Activated CD8-positive, alpha-beta memory T cell treated with anti-CD3 and anti-CD28 coated beads for 4 hours (primary cell): Measurements from ENCODE around the gene RIOK2.

ENCODE experiments used
- DNase-seq, 2 donors: peaks; one replicate each; pipeline ENCODE4 v3.0.0-alpha.2; 2020; ENCODE audit warnings: low read depth in 2 of 2

The RIOK2 gene

GRCh38 chr5:97125125-97125683 is 57.8 kb downstream of the RIOK2 start:
- no peak for DNase-seq

DNA sequence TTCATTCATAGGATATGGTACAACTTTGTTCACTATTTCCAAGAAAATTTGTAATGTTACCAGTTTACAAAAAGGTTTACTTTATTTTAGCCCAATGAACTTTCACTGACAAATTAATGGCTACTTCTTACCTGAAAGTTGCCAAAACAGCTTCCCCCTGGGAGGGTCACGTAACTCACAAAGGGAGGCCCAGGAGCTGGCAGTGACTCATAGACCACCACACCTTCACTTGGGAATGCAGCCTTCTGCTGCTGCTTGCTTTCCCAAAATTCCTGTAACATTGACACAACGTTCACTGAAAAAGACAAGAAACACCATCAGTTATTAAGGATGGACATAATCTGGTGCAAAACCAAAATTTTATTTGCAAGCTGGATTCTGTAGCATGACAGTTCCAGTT is 58.7 kb downstream of the RIOK2 start:
- no peak for DNase-seq

DNA sequence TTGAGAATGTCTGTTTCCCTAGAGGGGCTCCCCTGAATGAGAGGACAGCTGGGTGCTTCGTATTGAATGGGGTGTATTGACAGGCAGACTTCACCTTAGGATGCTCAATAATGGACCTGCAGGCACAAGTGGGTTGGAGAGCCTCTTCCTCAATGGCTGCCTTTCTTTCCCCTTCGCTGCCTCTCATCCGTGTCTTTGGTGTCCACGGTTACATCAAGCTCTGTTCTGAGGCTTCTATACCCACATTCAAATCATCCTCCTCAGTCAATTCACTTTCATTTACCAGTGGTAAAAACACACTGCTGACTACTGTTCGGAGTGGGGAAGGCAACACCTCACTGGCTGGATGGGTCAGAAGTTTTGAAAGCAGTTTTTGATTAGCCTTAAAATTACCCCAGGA is 61.2 kb downstream of the RIOK2 start:
- DNase-seq = no peak

- no peak for DNase-seq
Measured at GRCh38 chr5:97120195-97120594, 62.9 kb downstream of the RIOK2 start.

DNA sequence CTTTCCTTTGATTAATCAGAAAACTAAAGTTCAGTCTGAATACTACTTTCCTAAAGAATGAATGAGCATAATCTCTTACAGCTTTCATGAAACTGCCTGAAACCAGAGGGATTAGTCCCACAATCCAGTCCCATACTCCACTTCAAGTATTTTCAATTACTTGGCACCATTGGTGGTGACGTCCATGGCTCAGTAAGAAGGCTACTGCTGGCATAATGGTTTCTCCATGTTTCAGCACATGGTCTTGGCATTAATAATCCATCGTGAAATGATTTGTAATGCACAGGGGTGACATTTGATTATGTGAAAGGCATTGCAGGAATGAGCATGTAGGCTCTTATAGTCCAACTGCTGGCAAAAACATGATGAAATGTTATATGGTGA is 64.0 kb downstream of the RIOK2 start:
- DNase-seq = no peak

GRCh38 chr5:97118261-97119006 is 64.6 kb downstream of the RIOK2 start:
- no peak for DNase-seq

GRCh38 chr5:97115932-97116331 is 67.1 kb downstream of the RIOK2 start:
- DNase-seq = no peak

DNA sequence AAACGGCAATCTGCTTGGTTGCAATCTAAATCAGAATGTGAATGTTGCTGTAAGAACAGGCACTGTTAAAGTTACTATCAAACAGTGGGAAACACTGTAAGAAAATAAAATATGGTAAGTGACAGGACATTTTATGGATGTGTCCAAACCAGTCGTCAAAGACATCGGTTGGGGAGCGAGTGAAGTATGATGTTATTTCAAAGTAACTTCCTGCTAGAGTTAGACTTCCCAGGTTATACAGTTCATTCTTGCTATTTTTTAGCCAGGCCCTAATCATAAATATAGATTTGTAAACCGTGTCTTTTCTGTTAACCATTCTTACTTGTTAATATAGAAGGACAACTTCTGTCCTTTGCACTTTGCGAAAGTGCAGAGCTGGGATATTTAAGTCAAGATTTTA is 70.8 kb downstream of the RIOK2 start:
- DNase-seq = no peak

- no peak for DNase-seq
Measured at GRCh38 chr5:97111616-97112015, 71.4 kb downstream of the RIOK2 start.

DNA sequence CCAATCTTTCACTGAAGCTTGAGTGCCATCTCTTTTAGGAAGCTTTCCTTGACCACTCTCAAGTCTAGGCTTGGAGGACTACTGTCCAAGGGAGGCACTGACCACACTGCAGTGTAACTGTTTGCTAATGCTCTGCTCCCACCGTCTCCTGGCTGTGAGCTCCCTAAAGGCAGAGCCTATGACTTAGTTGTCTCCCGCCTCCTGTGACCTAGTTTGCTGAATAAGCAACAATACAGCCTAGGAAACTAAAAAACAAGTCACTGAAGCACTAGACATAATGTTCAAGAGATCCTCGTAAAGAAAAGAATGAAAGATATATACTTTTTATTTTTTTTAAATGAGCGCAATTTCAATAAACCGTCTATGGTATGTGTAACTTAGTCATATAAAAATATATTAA is 72.0 kb downstream of the RIOK2 start:
- DNase-seq = no peak
